K562 (cell line): ENCODE results near the gene LAMTOR5. TPM values are rescaled to one million over a fixed set of nuclear protein-coding genes. Genes with fewer than 3 reads are reported as not detected.

ENCODE experiments used
- ATF6 ChIP-seq: sonication (generic); formaldehyde crosslinking; IDR thresholded peaks from 2 replicates; pipeline ENCODE4 v1.4.0; 2020; ENCODE audit warnings: mild to moderate bottlenecking, missing genetic modification reagents
- CBFA2T2 ChIP-seq: fragments of 450-650 bp; conservative IDR thresholded peaks from 2 replicates; pipeline ENCODE4 v1.6.1; 2017; ENCODE audit warnings: mild to moderate bottlenecking
- CBX5 ChIP-seq: IDR thresholded peaks from 2 replicates; pipeline ENCODE4 v1.6.1; 2014; ENCODE audit warnings: low read depth, borderline replicate concordance
- CHAMP1 ChIP-seq: fragments of 450-650 bp; IDR thresholded peaks from 2 replicates; pipeline ENCODE4 v1.6.1; 2016; ENCODE audit warnings: mild to moderate bottlenecking
- ETV5 ChIP-seq: sonication (generic); formaldehyde crosslinking; IDR thresholded peaks from 2 replicates; pipeline ENCODE4 v1.4.0; 2020; ENCODE audit warnings: low read depth, mild to moderate bottlenecking, missing genetic modification reagents
- HCFC1 ChIP-seq: IDR thresholded peaks from 2 replicates; pipeline ENCODE4 v1.6.1; 2012; ENCODE audit warnings: low read depth, low read length, improper control_type of control experiment
- HNRNPK ChIP-seq: fragments of 200-400 bp; formaldehyde crosslinking; IDR thresholded peaks from one replicate; pipeline ENCODE4 v1.6.1; 2018; ENCODE audit warnings: mild to moderate bottlenecking, low read depth, low read length; ENCODE audit not compliant: poor library complexity, severe bottlenecking
- MXD1 ChIP-seq: fragments of 250-450 bp; sonication (Bioruptor Pico); IDR thresholded peaks from 2 replicates; pipeline ENCODE4 v1.8.0; 2021; ENCODE audit warnings: borderline replicate concordance, mild to moderate bottlenecking, moderate library complexity; ENCODE audit not compliant: poor library complexity, severe bottlenecking
- NFIX ChIP-seq: fragments of 250-450 bp; sonication (Bioruptor Pico); IDR thresholded peaks from 2 replicates; pipeline ENCODE4 v1.4.0; 2020; ENCODE audit warnings: low read depth, mild to moderate bottlenecking, moderate library complexity
- NR2C1 ChIP-seq, 2 experiments: fragments of 450-650 bp; IDR thresholded peaks; 2 replicates each; pipeline ENCODE4 v1.6.1; 2017; ENCODE audit warnings: mild to moderate bottlenecking in 2 of 2, antibody characterized with exemption in 1 of 2, inconsistent platforms in 1 of 2, missing compliant biosample characterization in 1 of 2, missing genetic modification characterization in 1 of 2
- POLR2B ChIP-seq: fragments of 450-650 bp; IDR thresholded peaks from 2 replicates; pipeline ENCODE4 v1.6.1; 2018; ENCODE audit warnings: low read depth; ENCODE audit not compliant: partially characterized antibody
- PYGO2 ChIP-seq: fragments of 450-650 bp; IDR thresholded peaks from 2 replicates; pipeline ENCODE4 v1.6.1; 2016; ENCODE audit warnings: mild to moderate bottlenecking, missing genetic modification characterization, moderate library complexity, missing compliant biosample characterization
- RFX5 ChIP-seq: IDR thresholded peaks from 2 replicates; pipeline ENCODE4 v1.6.1; 2011; ENCODE audit warnings: low read depth, mild to moderate bottlenecking, improper control_type of control experiment, low read length
- THRA ChIP-seq: fragments of 450-650 bp; IDR thresholded peaks from 2 replicates; pipeline ENCODE4 v1.6.1; 2017; ENCODE audit warnings: mild to moderate bottlenecking, moderate library complexity
- YY1 ChIP-seq, 3 experiments: IDR thresholded peaks; 2 replicates each; pipeline ENCODE4 v1.6.1; 2011; ENCODE audit warnings: low read length in 2 of 3, mild to moderate bottlenecking in 2 of 3, moderate library complexity in 2 of 3, borderline replicate concordance in 1 of 3, control low read depth in 1 of 3, low read depth in 1 of 3; ENCODE audit not compliant: insufficient read depth in 3 of 3, insufficient replicate concordance in 2 of 3, control insufficient read depth in 1 of 3, insufficient read length in 1 of 3; ENCODE audit errors: extremely low read depth in 1 of 3
- ZHX1 ChIP-seq: fragments of 150-350 bp; conservative IDR thresholded peaks from 2 replicates; pipeline ENCODE4 v1.6.1; 2014; ENCODE audit warnings: low read length
- ZNF121 ChIP-seq: sonication (generic); formaldehyde crosslinking; conservative IDR thresholded peaks from 2 replicates; pipeline ENCODE4 v1.8.0; 2022; ENCODE audit warnings: missing genetic modification reagents
- ZNF274 ChIP-seq: IDR thresholded peaks from 2 replicates; pipeline ENCODE4 v1.6.1; 2011; ENCODE audit warnings: low read depth, mild to moderate bottlenecking, low read length, moderate library complexity, borderline replicate concordance
- ZNF586 ChIP-seq: fragments of 450-650 bp; formaldehyde crosslinking; conservative IDR thresholded peaks from 2 replicates; pipeline ENCODE4 v1.4.0; 2020; ENCODE audit warnings: mild to moderate bottlenecking, moderate library complexity
- polyA plus RNA-seq, 8 experiments: library from polyadenylated mRNA; depleted of rRNA in 4 of 8; stranded (reverse) in 5 of 8; unstranded in 3 of 8; fragments of >200 nt; fragmentation: Nextera tagmentation in 2 of 8; fragmentation: Illumina TruSeq in 1 of 8; extraction: Ambion mirVana in 2 of 8; extraction: Trizol in 1 of 8; gene quantifications; 2 replicates each; pipeline versions ENCODE4 v1.2.1 to v1.2.3, GENCODE V29; 2011 to 2014; ENCODE audit warnings: inconsistent platforms in 1 of 8, missing spikeins in 1 of 8
- total RNA-seq, 7 experiments: library from RNA; depleted of rRNA in 6 of 7; stranded (reverse); fragments of >200 nt in 6 of 7; fragmentation: Illumina TruSeq in 2 of 7; extraction: Trizol in 2 of 7; gene quantifications; 2 replicates each; pipeline versions ENCODE4 v1.2.1 to v1.2.3, GENCODE V29; 2011 to 2021; ENCODE audit warnings: low replicate concordance in 1 of 7

LAMTOR5 gene
- total and polyA plus RNA-seq, 9 of the 15 experiments (the other 6 are each of a cell fraction or from before 2014, with no cell fraction given), result 118 to 712 (median 241) TPM

- no peak for TF ChIP-seq MXD1
- no peak for TF ChIP-seq CBX5
- TF ChIP-seq HCFC1, result no peak
- no peak for TF ChIP-seq ETV5 (CRISPR knock-in tag)
- no peak for TF ChIP-seq POLR2B
- no peak for TF ChIP-seq NFIX
- TF ChIP-seq ZNF274, result no peak
- no peak for TF ChIP-seq HNRNPK
- no peak for TF ChIP-seq THRA
- TF ChIP-seq RFX5, result no peak
- TF ChIP-seq CBFA2T2, result 0 out of 2 replicates have a peak, but pooled peaks have one; percentile 20
- no peak for TF ChIP-seq ZNF586
- TF ChIP-seq ATF6, result no peak
- no peak for TF ChIP-seq CHAMP1
- no peak for TF ChIP-seq ZNF121 (CRISPR knock-in tag)
- no peak for TF ChIP-seq ZHX1
- TF ChIP-seq NR2C1 (IDR thresholded peaks at IDR 0.05), result no peak
- TF ChIP-seq NR2C1 (tag; IDR thresholded peaks at IDR 0.05), result no peak
- TF ChIP-seq YY1 (IDR thresholded peaks at IDR 0.05; ENCODE audit: borderline replicate concordance in 1 of 3, control insufficient read depth in 1 of 3, extremely low read depth in 1 of 3, insufficient read depth in 3 of 3, insufficient read length in 1 of 3, insufficient replicate concordance in 2 of 3, low read depth in 1 of 3, low read length in 2 of 3), result peak in 1 of 3 experiments; percentile 36
- no peak for TF ChIP-seq PYGO2 (tag)
Observed at GRCh38 chr1:110433803-110434202, 26.3 kb upstream of the LAMTOR5 start (continued).
